ENCODE data around the gene KITLG. TPM values are rescaled to one million over a fixed set of nuclear protein-coding genes. Genes with fewer than 3 reads are reported as not detected.
"Not testable (repeated sequence)": the region's sequence is repeated elsewhere in the genome, so short reads cannot be mapped to it uniquely, and the experiment has no call there.

KITLG gene, protein sequence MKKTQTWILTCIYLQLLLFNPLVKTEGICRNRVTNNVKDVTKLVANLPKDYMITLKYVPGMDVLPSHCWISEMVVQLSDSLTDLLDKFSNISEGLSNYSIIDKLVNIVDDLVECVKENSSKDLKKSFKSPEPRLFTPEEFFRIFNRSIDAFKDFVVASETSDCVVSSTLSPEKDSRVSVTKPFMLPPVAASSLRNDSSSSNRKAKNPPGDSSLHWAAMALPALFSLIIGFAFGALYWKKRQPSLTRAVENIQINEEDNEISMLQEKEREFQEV
- total RNA-seq (10 to 100 TPM in 4 of 10 donors, 1 to 10 TPM in 6; 4.2 to 20.5 (median 9.3) TPM), polyA plus RNA-seq (1 to 10 TPM; 3.6 to 6.0 TPM)
- long read RNA-seq, donor 1, full-length matches to known transcripts: 13 of 16 reads
- long read RNA-seq, donor 1, partial matches to known transcripts: 0 of 16 reads
- long read RNA-seq, donor 1, other reads (novel, unspliced or antisense): 3 of 16 reads
- long read RNA-seq, donor 2, full-length matches to known transcripts: 19 of 25 reads
- long read RNA-seq, donor 2, partial matches to known transcripts: 1 of 25 reads
- long read RNA-seq, donor 2, other reads (novel, unspliced or antisense): 5 of 25 reads
- long read RNA-seq, donor 3, full-length matches to known transcripts: 27 of 37 reads
- long read RNA-seq, donor 3, partial matches to known transcripts: 1 of 37 reads
- long read RNA-seq, donor 3, other reads (novel, unspliced or antisense): 9 of 37 reads

GRCh38 chr12:88580051-88580871, at the start of gene KITLG:
Gene KITLG (minus strand): TSS chr12:88580471. CDS start chr12:88580278, 193 bp downstream.
- peaks cover 0 to 42% (median 0%) of the 10 kb centered on the region in 7 donors for H3K27me3 ChIP-seq
- peaks cover 0 to 27% (median 14%) of the 10 kb centered on the region in 9 donors for H3K4me1 ChIP-seq
- no peaks in the 10 kb centered on the region for H3K36me3 ChIP-seq
- TF ChIP-seq, protein P1, sequence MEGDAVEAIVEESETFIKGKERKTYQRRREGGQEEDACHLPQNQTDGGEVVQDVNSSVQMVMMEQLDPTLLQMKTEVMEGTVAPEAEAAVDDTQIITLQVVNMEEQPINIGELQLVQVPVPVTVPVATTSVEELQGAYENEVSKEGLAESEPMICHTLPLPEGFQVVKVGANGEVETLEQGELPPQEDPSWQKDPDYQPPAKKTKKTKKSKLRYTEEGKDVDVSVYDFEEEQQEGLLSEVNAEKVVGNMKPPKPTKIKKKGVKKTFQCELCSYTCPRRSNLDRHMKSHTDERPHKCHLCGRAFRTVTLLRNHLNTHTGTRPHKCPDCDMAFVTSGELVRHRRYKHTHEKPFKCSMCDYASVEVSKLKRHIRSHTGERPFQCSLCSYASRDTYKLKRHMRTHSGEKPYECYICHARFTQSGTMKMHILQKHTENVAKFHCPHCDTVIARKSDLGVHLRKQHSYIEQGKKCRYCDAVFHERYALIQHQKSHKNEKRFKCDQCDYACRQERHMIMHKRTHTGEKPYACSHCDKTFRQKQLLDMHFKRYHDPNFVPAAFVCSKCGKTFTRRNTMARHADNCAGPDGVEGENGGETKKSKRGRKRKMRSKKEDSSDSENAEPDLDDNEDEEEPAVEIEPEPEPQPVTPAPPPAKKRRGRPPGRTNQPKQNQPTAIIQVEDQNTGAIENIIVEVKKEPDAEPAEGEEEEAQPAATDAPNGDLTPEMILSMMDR (IDR thresholded peaks at IDR 0.05): peak in 6 of 9 donors; percentile 30 to 65 (median 50)
- intact Hi-C loops (cut with DNase I): loop anchor here in 6 of 10 donors (5.0 to 10.0 kb wide), 5 partner anchors 55 to 435 kb away; partner anchors contain the start of genes CEP290 (in 1 of the 6) and TMTC3 (in 1 of the 6)
- no peaks in the 10 kb centered on the region for H3K9me3 ChIP-seq
- ATAC-seq (peak; percentile 96 to 98 (median 97)), DNase-seq (peak; percentile 83 to 86)
- WGBS, 2 donors: 0 to 1% methylated on average over 72 to 73 of the region's 73 CpGs
- H3K27ac ChIP-seq: peak within 1 kb of the TSS; percentile 66 to 91 (median 83)
- peak within 1 kb of the TSS; percentile 67 to 86 (median 73) for H3K4me3 ChIP-seq

- no peaks in the 10 kb centered on the region for H3K36me3 ChIP-seq
- no peak overlapping the region for H3K27ac ChIP-seq
- intact Hi-C loops (cut with DNase I): no loop called here
- 34 to 46% methylated on average over 2 of the region's 2 CpGs for WGBS, 2 donors
- no peaks in the 10 kb centered on the region for H3K27me3 ChIP-seq
- peaks cover 0 to 6% (median 0%) of the 10 kb centered on the region in 9 donors for H3K4me1 ChIP-seq
- H3K4me3 ChIP-seq: no peak overlapping the region
- ATAC-seq (peak in 2 of 8 donors; percentile 53 to 69), DNase-seq (no peak)
- TF ChIP-seq, protein P1 (IDR thresholded peaks at IDR 0.05): no peak
- H3K9me3 ChIP-seq: no peaks in the 10 kb centered on the region
Measured at GRCh38 chr12:88628856-88629509, 48.7 kb upstream of the KITLG start.

- ATAC-seq; H3K4me3 ChIP-seq; H3K27me3 ChIP-seq; DNase-seq; H3K4me1 ChIP-seq; intact Hi-C loops (cut with DNase I); H3K9me3 ChIP-seq; H3K27ac ChIP-seq; H3K36me3 ChIP-seq: not testable (repeated sequence)
- 93 to 94% methylated on average over 1 of the region's 1 CpG for WGBS, 2 donors
Measured at GRCh38 chr12:88628035-88628434, 47.8 kb upstream of the KITLG start.

- 76 to 85% methylated on average over 1 of the region's 1 CpG for whole genome bisulfite sequencing, 2 donors
- no peaks in the 10 kb centered on the region for H3K36me3 ChIP-seq
- H3K4me3 ChIP-seq: no peak overlapping the region
- no peaks in the 10 kb centered on the region for H3K9me3 ChIP-seq
- no peak for DNase-seq
- intact Hi-C loops (cut with DNase I): no loop called here
- no peak for ATAC-seq
- no peaks in the 10 kb centered on the region for H3K27me3 ChIP-seq
- no peak overlapping the region for H3K27ac ChIP-seq
- TF ChIP-seq, protein P1 (IDR thresholded peaks at IDR 0.05): no peak
- H3K4me1 ChIP-seq: peaks cover 0 to 6% (median 0%) of the 10 kb centered on the region in 9 donors
Measured at GRCh38 chr12:88627501-88627900, 47.2 kb upstream of the KITLG start.

All from heart right ventricle (tissue), 16 donors.